ENCODE results near the gene PRDM16. TPM values are rescaled to one million over a fixed set of nuclear protein-coding genes. Genes with fewer than 3 reads are reported as not detected.

PRDM16 gene
- total and polyA plus RNA-seq, 2 of the 4 experiments (the other 2 are of a cell fraction) = 0.02 TPM; not detected in 1

DNA sequence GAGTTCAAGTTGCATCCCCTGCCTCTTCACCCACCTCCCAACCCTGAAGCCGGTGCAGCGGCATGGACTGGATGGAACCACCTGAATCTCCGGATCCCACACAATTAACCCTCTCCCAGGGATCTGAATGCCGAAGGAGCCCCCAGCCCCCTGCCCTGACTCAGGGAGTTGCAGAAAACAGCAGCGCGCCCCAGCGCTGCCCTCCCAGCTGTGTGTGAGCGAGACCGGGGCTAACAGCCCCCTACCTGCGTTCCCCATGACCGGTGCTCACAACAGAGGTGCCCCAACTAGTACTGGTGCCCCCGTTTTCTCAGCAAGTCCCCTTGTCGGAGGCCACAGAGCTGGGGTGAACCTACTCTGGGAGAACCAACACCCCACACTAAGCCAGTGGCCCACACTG lies 136.8 kb downstream of the PRDM16 start:
- Histone ChIP-seq H3K9ac (ENCODE audit: low read depth, low read length) (no peak overlapping the region), H3K79me1 (ENCODE audit: low read depth in 1 of 2, low read length in 2 of 2) (no peaks in the 10 kb centered on the region), H3K4me2 (ENCODE audit: low read depth, low read length) (no peak overlapping the region), H3K27me3 (ENCODE audit: control insufficient read depth, insufficient read depth, low read length) (no peaks in the 10 kb centered on the region), H3K56ac (ENCODE audit: extremely low read depth, insufficient read depth, low read length) (no peak overlapping the region), H4K8ac (ENCODE audit: low read depth in 2 of 2, low read length in 2 of 2) (no peak overlapping the region), H3K4ac (ENCODE audit: low read depth, low read length) (no peak overlapping the region), H3K23ac (ENCODE audit: low read depth, low read length) (no peak overlapping the region), H3K14ac (replicated peaks; ENCODE audit: low read depth, low read length) (no peak overlapping the region), H3K27ac (ENCODE audit: insufficient read depth, low read length) (no peak overlapping the region), H2BK120ac (ENCODE audit: low read depth, low read length) (no peak overlapping the region), H2BK5ac (ENCODE audit: low read depth, low read length, poor library complexity, severe bottlenecking) (no peak overlapping the region), H3K4me1 (ENCODE audit: control insufficient read depth, insufficient read depth, low read length) (no peaks in the 10 kb centered on the region), H2AK9ac (replicated peaks; ENCODE audit: low read depth, low read length, poor library complexity) (no peak overlapping the region), H3K4me3 (ENCODE audit: insufficient read depth, low read depth, low read length) (no peak overlapping the region), H2BK20ac (ENCODE audit: low read depth, low read length) (no peak overlapping the region), H3K36me3 (ENCODE audit: control insufficient read depth, insufficient read depth, low read length) (no peaks in the 10 kb centered on the region), H4K5ac (ENCODE audit: low read depth, low read length) (no peak overlapping the region), H4K91ac (ENCODE audit: insufficient read depth, low read depth, low read length) (no peak overlapping the region), H3K9me3 (ENCODE audit: control insufficient read depth, insufficient read depth, low read length) (peaks cover 29% of the 10 kb centered on the region), H3K9me1 (ENCODE audit: insufficient read depth, low read length) (no peaks in the 10 kb centered on the region), H3K18ac (ENCODE audit: low read depth, low read length) (no peak overlapping the region), H2AFZ (replicated peaks; ENCODE audit: low read length, poor library complexity) (no peak overlapping the region), H2AK5ac (ENCODE audit: low read depth, low read length) (no peak overlapping the region), H2BK15ac (ENCODE audit: low read depth, low read length) (no peak overlapping the region), H4K20me1 (ENCODE audit: insufficient read depth, low read length) (no peaks in the 10 kb centered on the region)
- TF ChIP-seq MAFK (IDR thresholded peaks at IDR 0.05; ENCODE audit: low read depth, low read length) (no peak), RCOR1 (IDR thresholded peaks at IDR 0.05; ENCODE audit: insufficient replicate concordance, low read length) (no peak), NFE2L2 (IDR thresholded peaks at IDR 0.05; ENCODE audit: low read depth, low read length) (no peak), CEBPB (IDR thresholded peaks at IDR 0.05; ENCODE audit: low read depth, low read length) (no peak), SMC3 (IDR thresholded peaks at IDR 0.05; ENCODE audit: low read depth, low read length) (no peak), RFX5 (IDR thresholded peaks at IDR 0.05; ENCODE audit: low read depth, low read length) (no peak), BHLHE40 (IDR thresholded peaks at IDR 0.05; ENCODE audit: low read depth, low read length) (no peak)
- DNase-seq (no peak), ATAC-seq (ENCODE audit: low read depth) (no peak)
- no TSS peak for BruUV-seq (replicated peaks)
- dilution Hi-C loops (cut with HindIII; ENCODE audit: low sequenced_read_pairs, unreplicated experiment) = no loop called here
- ChIA-PET CTCF (no interaction called here), POLR2A (ENCODE audit: unreplicated experiment) (no interaction called here)
- WGBS, 2 experiments (ENCODE audit: extremely low coverage in 2 of 2, insufficient read length in 1 of 2) = 76% methylated on average over 4 of the region's 13 CpGs; no CpG with 5 or more reads in 1 of the 2 experiments
- intact Hi-C loops (cut with micrococcal nuclease) = no loop called here
- in situ Hi-C loops (cut with MboI; ENCODE audit: low sequenced_read_pairs) = no loop called here
